Esophagus (tissue), 2 donors: ENCODE data around the gene NACC2. TPM values are rescaled to one million over a fixed set of nuclear protein-coding genes. Genes with fewer than 3 reads are reported as not detected.

Source experiments
- H3K27ac ChIP-seq, 2 donors: one replicate each; pipeline ENCODE4 v1.5.1; 2013; ENCODE audit warnings: low read depth in 2 of 2, mild to moderate bottlenecking in 2 of 2, inconsistent platforms in 1 of 2, low read length in 1 of 2, moderate library complexity in 1 of 2
- H3K27me3 ChIP-seq, 2 donors: one replicate each; pipeline ENCODE4 v1.6.1; 2013; ENCODE audit warnings: low read length in 2 of 2, control low read depth in 1 of 2, mild to moderate bottlenecking in 1 of 2; ENCODE audit not compliant: insufficient read depth in 2 of 2, control insufficient read depth in 1 of 2
- H3K36me3 ChIP-seq, 2 donors: one replicate each; pipeline ENCODE4 v1.6.1; 2013; ENCODE audit warnings: low read length in 1 of 2; ENCODE audit not compliant: control insufficient read depth in 2 of 2, insufficient read depth in 2 of 2
- H3K4me1 ChIP-seq, 2 donors: one replicate each; pipeline ENCODE4 v1.6.1; 2013; ENCODE audit warnings: low read length in 1 of 2; ENCODE audit not compliant: control insufficient read depth in 2 of 2, insufficient read depth in 2 of 2
- H3K4me3 ChIP-seq, 2 donors: one replicate each; pipeline ENCODE4 v1.5.1; 2013; ENCODE audit warnings: low read length in 2 of 2, mild to moderate bottlenecking in 2 of 2, low read depth in 1 of 2, moderate library complexity in 1 of 2
- H3K9me3 ChIP-seq, 2 donors: one replicate each; pipeline ENCODE4 v1.6.1; 2013; ENCODE audit warnings: mild to moderate bottlenecking in 2 of 2, low read depth in 1 of 2, low read length in 1 of 2, moderate library complexity in 1 of 2; ENCODE audit not compliant: control insufficient read depth in 2 of 2, insufficient read depth in 1 of 2
- WGBS, 2 donors: extraction: QIAGEN DNeasy Blood & Tissue Kit; methylation state at CpG; one replicate each; pipeline ENCODE4 v1.1.7; 2013; 5-methylcytosine and 5-hydroxymethylcytosine counted together
- polyA plus RNA-seq, 2 donors: library from polyadenylated mRNA; stranded (reverse); fragments of 200-250 nt; gene quantifications; one replicate each; pipeline ENCODE4 v1.2.3, GENCODE V29; 2013
- donor health status: healthy with polysubstance abuse.
- donor health status: Bipolar disorder and iron deficiency.

The NACC2 gene, protein sequence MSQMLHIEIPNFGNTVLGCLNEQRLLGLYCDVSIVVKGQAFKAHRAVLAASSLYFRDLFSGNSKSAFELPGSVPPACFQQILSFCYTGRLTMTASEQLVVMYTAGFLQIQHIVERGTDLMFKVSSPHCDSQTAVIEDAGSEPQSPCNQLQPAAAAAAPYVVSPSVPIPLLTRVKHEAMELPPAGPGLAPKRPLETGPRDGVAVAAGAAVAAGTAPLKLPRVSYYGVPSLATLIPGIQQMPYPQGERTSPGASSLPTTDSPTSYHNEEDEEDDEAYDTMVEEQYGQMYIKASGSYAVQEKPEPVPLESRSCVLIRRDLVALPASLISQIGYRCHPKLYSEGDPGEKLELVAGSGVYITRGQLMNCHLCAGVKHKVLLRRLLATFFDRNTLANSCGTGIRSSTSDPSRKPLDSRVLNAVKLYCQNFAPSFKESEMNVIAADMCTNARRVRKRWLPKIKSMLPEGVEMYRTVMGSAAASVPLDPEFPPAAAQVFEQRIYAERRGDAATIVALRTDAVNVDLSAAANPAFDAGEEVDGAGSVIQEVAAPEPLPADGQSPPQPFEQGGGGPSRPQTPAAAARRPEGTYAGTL
- polyA plus RNA-seq, result 1 to 10 TPM; 3.2 to 4.5 TPM

DNA sequence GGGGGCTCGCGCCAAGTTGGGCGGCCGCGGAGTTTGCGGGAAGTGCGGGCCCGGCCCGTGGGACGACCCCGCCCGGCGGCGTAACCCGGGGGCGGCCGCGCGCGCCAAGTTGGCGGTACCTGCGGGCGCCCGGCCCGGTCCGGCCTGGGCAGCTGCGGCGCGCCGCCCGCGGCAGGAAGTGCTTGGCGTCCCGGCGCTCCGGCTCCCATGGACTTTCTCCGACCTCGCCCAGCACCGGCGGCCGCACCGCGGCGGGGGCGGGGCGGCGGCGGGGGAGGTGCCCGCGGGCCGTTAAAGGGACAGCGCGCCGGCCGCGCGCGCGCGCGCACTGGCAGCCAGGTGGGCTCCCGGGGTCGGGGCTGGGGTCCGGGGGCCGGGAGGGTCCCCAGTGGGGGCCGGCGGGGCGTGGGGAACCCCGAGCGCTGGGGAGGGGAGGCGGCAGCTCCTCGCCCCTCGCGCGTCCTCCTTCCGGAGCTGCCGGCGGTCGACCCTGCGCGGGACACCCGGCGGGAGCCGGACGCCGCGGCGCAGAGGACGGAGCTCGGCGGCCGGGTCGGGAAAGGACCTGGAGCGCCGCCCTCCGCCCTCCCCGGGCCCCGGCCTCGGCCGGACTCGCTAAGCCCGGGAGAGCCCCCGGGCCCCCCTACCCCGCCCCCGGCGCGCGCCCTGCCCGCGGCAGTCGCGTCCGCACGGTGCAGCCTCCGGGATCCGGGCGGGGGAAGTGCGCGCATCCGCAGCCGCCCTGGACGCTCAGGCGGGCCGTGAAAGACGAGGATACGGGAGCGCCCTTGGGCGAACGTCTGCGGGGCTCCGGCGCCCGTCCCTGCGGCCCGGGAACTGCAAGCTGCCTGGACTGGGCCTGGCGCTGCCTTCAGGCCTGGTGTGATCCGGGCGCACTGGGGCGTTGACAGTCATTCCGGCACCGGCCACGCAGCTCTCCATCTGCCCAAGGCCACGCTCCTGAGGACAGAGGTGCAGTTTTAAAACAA is at the start of gene NACC2:
Gene NACC2, minus strand, starts transcription at position 220 of the 989 bp plus-strand sequence. CDS start 44,768 bp downstream, outside the sequence.
- peaks cover 9 to 34% of the 10 kb centered on the region in 2 donors for H3K4me1 ChIP-seq
- H3K27me3 ChIP-seq, result no peaks in the 10 kb centered on the region
- no peaks in the 10 kb centered on the region for H3K9me3 ChIP-seq
- WGBS, 2 donors, result 1% methylated on average over 41 to 143 of the region's 143 CpGs
- H3K36me3 ChIP-seq, result peaks cover 0 to 6% of the 10 kb centered on the region in 2 donors
- H3K27ac ChIP-seq, result peak within 1 kb of the TSS; percentile 85 to 93
- peak within 1 kb of the TSS; percentile 76 to 78 for H3K4me3 ChIP-seq

DNA sequence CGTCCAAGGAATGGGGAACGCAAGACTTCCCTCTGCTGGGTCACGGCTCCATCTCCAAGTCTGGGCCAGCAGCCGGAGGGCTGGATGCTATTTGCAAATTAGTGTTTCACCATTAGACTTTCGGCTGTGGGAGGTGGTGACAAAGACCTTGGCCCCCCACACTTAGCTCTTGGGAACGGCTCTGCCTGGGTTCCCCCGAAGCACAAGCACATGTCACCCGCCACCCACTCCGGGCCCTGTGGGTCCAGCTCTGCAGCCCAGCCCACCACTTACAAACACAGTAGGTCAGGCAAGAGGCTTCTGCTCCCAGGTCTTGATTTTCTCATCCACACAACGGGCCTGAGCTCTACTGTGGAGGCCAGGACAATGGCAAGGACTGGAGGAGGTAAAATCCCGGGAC is 49.4 kb upstream of the NACC2 start:
- H3K4me1 ChIP-seq, result no peaks in the 10 kb centered on the region
- H3K9me3 ChIP-seq, result no peaks in the 10 kb centered on the region
- peaks cover 0 to 4% of the 10 kb centered on the region in 2 donors for H3K27me3 ChIP-seq
- H3K4me3 ChIP-seq, result no peak overlapping the region
- WGBS, 2 donors, result 86 to 88% methylated on average over 11 of the region's 11 CpGs
- no peaks in the 10 kb centered on the region for H3K36me3 ChIP-seq
- no peak overlapping the region for H3K27ac ChIP-seq

DNA sequence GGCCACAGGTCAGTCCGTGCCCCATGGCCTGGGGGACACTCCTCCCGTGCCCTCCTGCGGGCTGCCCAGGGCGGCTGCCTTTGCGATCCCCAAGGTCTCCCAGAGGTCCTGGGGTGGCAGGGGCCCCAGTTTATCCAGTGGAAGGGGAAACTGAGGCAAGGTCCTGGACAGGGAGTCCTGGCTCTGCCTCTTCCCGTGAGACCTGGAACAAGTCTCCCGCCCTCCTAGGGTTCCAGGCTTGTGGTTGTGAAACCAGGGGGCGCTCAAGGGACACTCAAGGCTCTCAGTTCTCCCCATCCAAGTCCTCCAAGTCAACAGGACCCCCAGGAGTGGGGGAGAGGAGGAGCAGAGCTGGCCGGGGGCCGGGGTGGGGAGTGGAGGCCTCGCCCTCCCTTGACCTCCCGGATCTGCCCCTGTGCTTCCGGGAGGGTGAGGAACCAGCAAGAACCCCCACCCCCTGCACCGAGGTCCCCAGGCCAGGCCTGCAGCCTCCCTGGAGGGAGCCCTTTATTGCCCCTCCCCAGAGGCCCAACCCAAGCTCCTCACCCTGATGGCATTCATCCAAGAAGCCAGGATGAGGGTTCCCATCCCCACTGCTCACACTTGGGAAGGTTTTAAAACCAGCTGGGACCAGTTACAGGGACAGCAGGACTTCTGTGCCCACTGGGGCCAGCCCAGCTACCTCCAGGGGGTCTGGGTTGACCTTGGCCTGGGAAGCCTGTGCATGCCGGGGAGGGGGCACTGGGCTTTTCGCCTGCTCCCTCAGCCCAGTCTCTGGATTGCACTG is 48.3 kb upstream of the NACC2 start:
- H3K36me3 ChIP-seq, result no peaks in the 10 kb centered on the region
- H3K9me3 ChIP-seq, result no peaks in the 10 kb centered on the region
- H3K27me3 ChIP-seq, result peaks cover 0 to 4% of the 10 kb centered on the region in 2 donors
- H3K27ac ChIP-seq, result no peak overlapping the region
- no peaks in the 10 kb centered on the region for H3K4me1 ChIP-seq
- WGBS, 2 donors, result 44% methylated on average over 13 to 16 of the region's 16 CpGs
- no peak overlapping the region for H3K4me3 ChIP-seq

DNA sequence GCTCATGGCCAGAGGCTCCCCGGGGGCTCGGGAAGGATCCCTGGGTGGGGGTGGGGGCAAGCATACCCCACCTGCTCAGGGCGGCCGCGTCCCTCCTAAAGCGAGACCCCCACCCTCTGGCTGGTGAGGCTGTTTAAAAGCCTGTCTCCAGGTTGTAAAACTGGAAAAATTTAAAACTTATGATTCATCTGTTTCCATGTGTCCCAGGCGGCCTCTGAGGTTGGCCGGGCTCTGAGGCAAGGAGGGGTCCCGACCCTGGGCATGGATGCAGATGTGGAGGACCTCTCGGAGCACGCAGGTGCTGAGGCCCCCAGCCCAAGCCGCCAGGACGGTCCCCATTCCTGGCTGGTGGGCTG is 47.7 kb upstream of the NACC2 start:
- no peaks in the 10 kb centered on the region for H3K36me3 ChIP-seq
- H3K4me1 ChIP-seq, result no peaks in the 10 kb centered on the region
- peaks cover 0 to 4% of the 10 kb centered on the region in 2 donors for H3K27me3 ChIP-seq
- 56 to 59% methylated on average over 13 of the region's 13 CpGs for WGBS, 2 donors
- H3K27ac ChIP-seq, result no peak overlapping the region
- no peaks in the 10 kb centered on the region for H3K9me3 ChIP-seq
- no peak overlapping the region for H3K4me3 ChIP-seq

DNA sequence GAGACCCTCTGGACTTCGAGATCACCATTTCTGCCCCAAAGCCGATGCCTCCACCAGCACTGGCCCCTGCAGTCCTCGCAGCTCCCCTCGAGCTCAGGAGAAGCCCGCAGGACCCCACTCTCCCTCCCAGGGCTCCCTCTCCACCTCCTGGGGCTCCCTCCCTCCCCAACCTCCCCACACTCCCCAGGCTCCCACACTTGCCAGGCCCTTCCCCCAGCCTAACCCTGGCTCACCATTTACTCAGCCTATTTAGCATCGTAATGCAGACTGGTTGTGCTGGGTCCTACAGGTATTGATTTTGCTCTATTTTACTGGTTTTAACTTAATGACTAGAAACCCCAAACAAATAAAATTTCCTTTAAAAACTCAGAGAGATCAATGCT is 47.3 kb upstream of the NACC2 start:
- Histone ChIP-seq H3K36me3 (no peaks in the 10 kb centered on the region), H3K4me3 (no peak overlapping the region), H3K4me1 (no peaks in the 10 kb centered on the region), H3K27ac (no peak overlapping the region), H3K9me3 (no peaks in the 10 kb centered on the region), H3K27me3 (peaks cover 0 to 4% of the 10 kb centered on the region in 2 donors)
- 56 to 80% methylated on average over 6 of the region's 6 CpGs for WGBS, 2 donors

DNA sequence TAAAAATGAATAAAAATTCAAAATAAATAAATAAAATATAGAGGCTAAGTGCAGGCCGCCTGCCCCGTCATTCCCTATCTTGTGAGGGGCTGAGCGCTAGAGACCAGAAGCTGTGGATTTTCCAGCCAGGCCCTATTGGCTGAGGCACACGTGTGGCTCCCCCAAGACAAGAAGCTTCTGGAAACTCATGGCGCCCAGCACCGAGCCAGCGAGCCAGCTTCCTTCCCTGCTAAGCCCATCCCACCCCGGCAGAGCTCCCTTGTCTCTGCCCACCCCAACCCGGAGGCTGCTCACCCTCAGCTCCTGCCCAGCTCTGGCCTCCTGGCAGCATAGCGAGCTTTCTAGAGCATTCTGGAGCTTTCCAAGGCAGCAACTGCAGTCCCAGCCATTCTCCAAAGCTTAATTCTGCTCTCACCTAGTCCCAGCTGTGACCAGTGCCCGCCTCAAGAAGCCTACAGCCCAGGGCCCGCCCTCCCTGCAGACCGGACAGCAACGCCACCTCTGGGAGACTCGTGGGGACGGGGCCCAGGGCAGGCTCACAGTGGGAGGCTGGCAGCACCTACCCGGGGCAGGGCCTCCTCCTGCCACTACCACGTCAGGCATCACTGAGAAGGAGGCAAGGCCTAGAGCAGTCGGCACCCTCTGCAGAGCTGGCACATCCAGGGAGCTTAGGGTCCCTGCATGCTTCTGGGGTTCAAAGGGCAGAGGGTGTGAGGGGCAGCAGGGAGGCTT is 46.8 kb upstream of the NACC2 start:
- no peaks in the 10 kb centered on the region for H3K4me1 ChIP-seq
- H3K36me3 ChIP-seq, result no peaks in the 10 kb centered on the region
- peaks cover 0 to 4% of the 10 kb centered on the region in 2 donors for H3K27me3 ChIP-seq
- no peak overlapping the region for H3K27ac ChIP-seq
- H3K4me3 ChIP-seq, result no peak overlapping the region
- H3K9me3 ChIP-seq, result no peaks in the 10 kb centered on the region
- 78 to 80% methylated on average over 19 of the region's 19 CpGs for WGBS, 2 donors

DNA sequence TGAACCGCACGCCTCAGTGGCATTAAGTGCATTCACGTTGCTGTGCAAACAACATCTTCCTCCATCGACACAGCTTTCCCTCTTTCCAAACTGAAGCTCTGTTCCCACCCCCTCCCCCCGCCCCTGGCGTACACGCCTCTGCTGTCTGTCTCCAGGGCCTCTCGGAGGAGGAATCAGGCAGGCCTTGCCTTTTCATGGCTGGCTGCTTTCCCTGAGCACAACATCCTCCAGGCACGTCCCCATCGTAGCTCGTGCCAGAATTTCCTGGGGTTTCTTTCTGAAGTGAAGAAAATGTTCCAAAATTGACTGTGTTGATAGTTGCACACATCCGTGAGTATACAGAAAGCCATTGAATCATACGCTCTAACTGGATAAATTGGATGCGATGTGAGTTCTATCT is 45.9 kb upstream of the NACC2 start:
- H3K36me3 ChIP-seq, result no peaks in the 10 kb centered on the region
- H3K4me1 ChIP-seq, result no peaks in the 10 kb centered on the region
- H3K4me3 ChIP-seq, result no peak overlapping the region
- no peaks in the 10 kb centered on the region for H3K9me3 ChIP-seq
- H3K27me3 ChIP-seq, result peaks cover 0 to 7% of the 10 kb centered on the region in 2 donors
- 35 to 48% methylated on average over 14 of the region's 14 CpGs for WGBS, 2 donors
- no peak overlapping the region for H3K27ac ChIP-seq

DNA sequence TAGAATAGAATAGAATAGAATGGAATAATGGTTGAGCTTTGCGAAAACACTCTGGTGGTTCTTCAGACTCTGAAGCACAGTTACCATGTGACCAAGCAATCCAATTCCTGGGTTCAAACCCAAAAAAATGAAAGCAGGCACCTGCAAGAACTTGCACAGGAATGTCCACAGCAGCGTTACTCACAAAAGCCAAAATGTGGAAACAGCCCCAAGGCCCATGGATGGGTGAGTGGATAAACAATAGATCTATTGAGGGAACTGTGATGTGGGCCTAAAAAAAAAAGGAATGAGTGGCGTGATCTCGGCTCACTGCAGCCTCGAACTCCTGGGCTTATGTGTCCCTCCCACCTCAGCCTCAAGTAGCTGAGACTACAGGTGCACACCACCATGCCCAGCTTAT is 45.0 kb upstream of the NACC2 start:
- H3K36me3 ChIP-seq, result no peaks in the 10 kb centered on the region
- no peak overlapping the region for H3K4me3 ChIP-seq
- peaks cover 0 to 8% of the 10 kb centered on the region in 2 donors for H3K27me3 ChIP-seq
- WGBS, 2 donors, result 60 to 67% methylated on average over 5 of the region's 5 CpGs
- H3K27ac ChIP-seq, result no peak overlapping the region
- H3K4me1 ChIP-seq, result no peaks in the 10 kb centered on the region
- H3K9me3 ChIP-seq, result no peaks in the 10 kb centered on the region
